Right lobe of liver (tissue), 6 donors: ENCODE measurements around the gene CIC. TPM values are rescaled to one million over a fixed set of nuclear protein-coding genes. Genes with fewer than 3 reads are reported as not detected.

Source experiments
- ATAC-seq, 4 donors: fragments of 200-7000 bp; cut with Tn5 transposase; one replicate each; pipeline ENCODE4 v1.9.1; 2020; ENCODE audit warnings: mild to moderate bottlenecking in 4 of 4, moderate library complexity in 4 of 4
- DNase-seq, 3 donors: peaks; one replicate each; pipeline ENCODE4 v3.0.0-alpha.2; 2020
- H3K27ac ChIP-seq, 3 donors: fragments of 200-600 bp; one replicate each; pipeline ENCODE4 v1.8.0; 2022
- H3K27me3 ChIP-seq, 2 donors: fragments of 200-600 bp; one replicate each; pipeline ENCODE4 v1.8.0; 2022
- H3K36me3 ChIP-seq, 4 donors: fragments of 200-600 bp; sonication (generic) in 1 of 4; one replicate each; pipeline versions ENCODE4 v1.5.1 to v1.8.0; 2017 to 2022; ENCODE audit warnings: control low read depth in 1 of 4
- H3K4me1 ChIP-seq, 4 donors: fragments of 200-600 bp; sonication (generic) in 1 of 4; one replicate each; pipeline versions ENCODE4 v1.5.1 to v1.8.0; 2017 to 2022; ENCODE audit warnings: control low read depth in 1 of 4
- H3K4me3 ChIP-seq, 3 donors: fragments of 200-600 bp; one replicate each; pipeline ENCODE4 v1.8.0; 2022
- H3K9me3 ChIP-seq, 4 donors: fragments of 200-600 bp; sonication (generic) in 1 of 4; one replicate each; pipeline versions ENCODE4 v1.5.1 to v1.8.0; 2017 to 2022; ENCODE audit warnings: control low read depth in 1 of 4
- CTCF ChIP-seq, 4 donors: fragments of 200-600 bp in 3 of 4; fragments of 450-650 bp in 1 of 4; IDR thresholded peaks; one replicate each; pipeline versions ENCODE4 v1.5.1 to v1.8.0; 2016 to 2022; ENCODE audit warnings: antibody characterized with exemption in 4 of 4, mild to moderate bottlenecking in 2 of 4
- POLR2A ChIP-seq: fragments of 450-650 bp; IDR thresholded peaks from one replicate; pipeline ENCODE4 v1.6.1; 2017; ENCODE audit warnings: antibody characterized with exemption, mild to moderate bottlenecking
- WGBS: methylation state at CpG from one replicate; pipeline ENCODE4 v1.1.6; 2018; ENCODE audit warnings: low coverage, low lambda C conversion rate; ENCODE audit not compliant: insufficient coverage; ENCODE audit errors: missing lambda C conversion rate; 5-methylcytosine and 5-hydroxymethylcytosine counted together
- intact Hi-C, 2 donors: fragments of 100-400 bp; cut with DNase I; formaldehyde crosslinking; loops; one replicate each; pipeline versions ENCODE4 v1.11.2 to v1.14.1; 2022
- total RNA-seq, 6 experiments: library from RNA; depleted of rRNA in 2 of 6; stranded (reverse); fragments of >200 nt in 2 of 6; fragmentation: NEBNext Ultra II Directional in 3 of 6; extraction: Animal tissue kit (Norgen Biotek cat#: 25700) in 3 of 6; gene quantifications; one replicate each; pipeline versions ENCODE4 v1.1.0 to v1.2.4, GENCODE V29; 2016 to 2023
- donor health status: DM: no; HTN: yes; CAD: no.
- donor health status: DM: no; HTN: no; CAD: no.
- donor health status: DM: no; HTN: no; CAD: no.
- donor health status: DM: no; HTN: yes; CAD: no.
- donor health status: DM: no; HTN: yes; CAD: no.

CIC gene
- total RNA-seq, 6 experiments from 2014 or later = 19.9 to 53.6 (median 35.2) TPM

GRCh38 chr19:42295342-42295741 lies 26.3 kb downstream of the CIC start:
- intact Hi-C loops = loop anchor here in 1 of 2 donors (10.0 kb wide), 1 partner anchor 51 kb away; the partner anchor contains the start of gene GSK3A
- H3K4me3 ChIP-seq = no peak overlapping the region
- ATAC-seq (no peak), DNase-seq (peak in 1 of 3 donors; percentile 19)
- no peak overlapping the region for H3K27ac ChIP-seq
- H3K9me3 ChIP-seq = no peaks in the 10 kb centered on the region
- H3K27me3 ChIP-seq = no peaks in the 10 kb centered on the region
- peaks cover 0 to 9% (median 0%) of the 10 kb centered on the region in 4 donors for H3K4me1 ChIP-seq
- peaks cover 0 to 32% (median 15%) of the 10 kb centered on the region in 4 donors for H3K36me3 ChIP-seq
- no CpG with 5 or more reads among the region's 5 CpGs for WGBS
- TF ChIP-seq CTCF (IDR thresholded peaks at IDR 0.05) (no peak), POLR2A (no peak)

DNA sequence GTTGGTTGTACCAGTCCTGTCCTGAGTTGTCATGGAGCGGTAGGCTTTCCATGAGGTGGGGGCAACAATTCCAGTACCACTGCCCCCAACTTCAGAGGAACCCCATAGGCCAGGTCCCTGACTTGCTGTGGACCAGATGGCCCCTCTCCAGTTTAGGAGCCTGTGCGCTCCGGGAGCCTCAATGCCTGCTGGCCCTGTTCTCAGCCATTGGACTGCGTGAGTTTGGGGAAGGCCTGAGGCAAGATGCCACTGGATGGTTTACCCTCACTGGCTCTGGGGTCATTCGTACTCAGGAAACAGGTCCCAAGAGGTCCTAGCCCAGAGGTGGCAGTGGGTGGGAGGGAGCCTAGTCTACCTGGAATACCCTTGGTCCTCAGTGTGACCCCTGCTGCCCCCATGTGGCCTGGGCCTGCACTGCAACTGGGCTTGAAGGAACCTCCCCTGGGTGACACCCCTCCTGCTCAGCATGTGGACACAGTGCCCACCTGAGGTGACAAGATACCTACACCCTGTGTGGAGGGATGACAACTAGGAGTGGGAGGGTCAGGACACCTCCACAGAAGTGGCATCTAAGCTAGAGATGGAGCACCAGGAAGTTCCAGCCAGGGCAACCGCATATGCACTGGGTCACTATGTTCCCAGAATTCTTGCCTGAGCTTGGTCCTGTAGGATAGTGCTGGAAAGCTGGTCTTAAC lies 26.9 kb downstream of the CIC start:
- peaks cover 0 to 9% (median 0%) of the 10 kb centered on the region in 4 donors for H3K4me1 ChIP-seq
- DNase-seq (peak; percentile 79 to 84 (median 82)), ATAC-seq (peak; percentile 77 to 85 (median 80))
- H3K36me3 ChIP-seq = peaks cover 0 to 26% (median 11%) of the 10 kb centered on the region in 4 donors
- H3K27me3 ChIP-seq = no peaks in the 10 kb centered on the region
- intact Hi-C loops = loop anchor here in 1 of 2 donors (10.0 kb wide), 1 partner anchor 51 kb away; the partner anchor contains the start of gene GSK3A
- 100% methylated on average over 1 of the region's 6 CpGs for WGBS
- H3K27ac ChIP-seq = no peak overlapping the region
- H3K4me3 ChIP-seq = no peak overlapping the region
- no peaks in the 10 kb centered on the region for H3K9me3 ChIP-seq
- no peak for TF ChIP-seq POLR2A
- TF ChIP-seq CTCF (IDR thresholded peaks at IDR 0.05) = peak; percentile 82 to 93 (median 90)

GRCh38 chr19:42297039-42297438 lies 28.0 kb downstream of the CIC start:
- intact Hi-C loops = loop anchor here in 1 of 2 donors (10.0 kb wide), 1 partner anchor 52 kb away; the partner anchor contains the start of gene GSK3A
- ATAC-seq = no peak
- WGBS = 94% methylated on average over 2 of the region's 15 CpGs

DNA sequence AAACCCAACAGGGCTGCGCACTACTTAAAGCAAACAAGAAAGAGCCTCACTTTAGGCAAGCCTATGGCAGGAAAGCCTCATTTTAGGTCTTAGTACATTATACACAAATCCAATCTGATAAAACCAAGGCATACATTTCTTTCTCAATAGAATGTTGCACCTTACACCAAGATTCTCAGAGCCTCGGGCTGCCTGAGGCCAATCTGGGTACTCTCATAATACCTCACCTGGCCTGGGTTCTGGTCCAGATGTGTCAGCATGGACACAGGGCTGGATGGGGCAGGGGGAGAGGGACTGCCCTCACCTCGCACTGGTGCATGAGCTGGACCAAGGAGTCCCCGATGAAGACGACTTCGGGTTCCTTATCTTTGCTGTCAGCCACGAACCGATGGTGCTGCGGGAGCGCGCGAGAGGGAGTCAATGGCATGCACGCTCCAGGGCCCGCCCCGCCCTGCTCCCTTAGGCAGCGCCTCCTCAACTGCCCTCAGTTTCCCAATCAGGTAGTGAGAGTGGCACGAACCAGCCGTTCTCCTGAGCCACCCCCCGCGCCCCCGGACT lies 32.7 kb downstream of the CIC start, which contains the start of gene PRR19:
TSS of gene PRR19 (plus strand) at position 487 of the 558 bp plus-strand sequence. CDS start 7,453 bp downstream, outside the sequence.
- peak within 1 kb of the TSS; percentile 44 to 53 (median 52) for H3K4me3 ChIP-seq
- no peaks in the 10 kb centered on the region for H3K36me3 ChIP-seq
- ATAC-seq = peak in 3 of 4 donors; percentile 1 to 4 (median 4)
- no peak within 1 kb of the TSS for H3K27ac ChIP-seq
- WGBS = 14% methylated on average over 16 of the region's 21 CpGs
- peak in 1 of 3 donors; percentile 40 for DNase-seq
- H3K27me3 ChIP-seq = no peaks in the 10 kb centered on the region
- H3K9me3 ChIP-seq = no peaks in the 10 kb centered on the region
- peaks cover 0 to 9% (median 0%) of the 10 kb centered on the region in 4 donors for H3K4me1 ChIP-seq
- intact Hi-C loops = no loop called here
- TF ChIP-seq CTCF (IDR thresholded peaks at IDR 0.05) (no peak), POLR2A (no peak)

More at GRCh38 chr19:42297039-42297438, 28.0 kb downstream of the CIC start:
- H3K4me1 ChIP-seq = peaks cover 0 to 9% (median 0%) of the 10 kb centered on the region in 4 donors
- peaks cover 0 to 19% (median 5%) of the 10 kb centered on the region in 4 donors for H3K36me3 ChIP-seq
- no peaks in the 10 kb centered on the region for H3K27me3 ChIP-seq
- no peak for DNase-seq
- H3K27ac ChIP-seq = no peak overlapping the region
- TF ChIP-seq CTCF (IDR thresholded peaks at IDR 0.05) = no peak
- no peak overlapping the region for H3K4me3 ChIP-seq
- no peaks in the 10 kb centered on the region for H3K9me3 ChIP-seq
